ENCODE measurements around the gene CPAMD8. TPM values are rescaled to one million over a fixed set of nuclear protein-coding genes. Genes with fewer than 3 reads are reported as not detected.
"Not testable (repeated sequence)": the region's sequence is repeated elsewhere in the genome, so short reads cannot be mapped to it uniquely, and the experiment has no call there.

CPAMD8 gene
- total RNA-seq, 1 donor from 2014 or later = 51.8 TPM

DNA sequence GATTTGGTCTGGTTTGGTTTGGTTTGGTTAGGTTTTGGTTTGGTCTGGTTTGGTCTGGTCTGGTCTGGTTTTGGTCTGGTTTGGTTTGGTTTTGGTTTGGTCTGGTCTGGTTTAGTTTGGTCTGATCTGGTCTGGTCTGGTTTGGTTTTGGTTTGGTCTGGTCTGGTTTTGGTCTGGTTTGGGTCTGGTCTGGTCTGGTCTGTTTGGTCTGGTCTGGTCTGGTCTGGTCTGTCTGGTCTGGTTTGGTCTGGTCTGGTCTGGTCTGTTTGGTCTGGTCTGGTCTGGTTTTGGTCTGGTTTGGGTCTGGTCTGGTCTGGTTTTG lies 151.7 kb downstream of the CPAMD8 start:
- not testable (repeated sequence) for DNase-seq (ENCODE audit: low spot score)

DNA sequence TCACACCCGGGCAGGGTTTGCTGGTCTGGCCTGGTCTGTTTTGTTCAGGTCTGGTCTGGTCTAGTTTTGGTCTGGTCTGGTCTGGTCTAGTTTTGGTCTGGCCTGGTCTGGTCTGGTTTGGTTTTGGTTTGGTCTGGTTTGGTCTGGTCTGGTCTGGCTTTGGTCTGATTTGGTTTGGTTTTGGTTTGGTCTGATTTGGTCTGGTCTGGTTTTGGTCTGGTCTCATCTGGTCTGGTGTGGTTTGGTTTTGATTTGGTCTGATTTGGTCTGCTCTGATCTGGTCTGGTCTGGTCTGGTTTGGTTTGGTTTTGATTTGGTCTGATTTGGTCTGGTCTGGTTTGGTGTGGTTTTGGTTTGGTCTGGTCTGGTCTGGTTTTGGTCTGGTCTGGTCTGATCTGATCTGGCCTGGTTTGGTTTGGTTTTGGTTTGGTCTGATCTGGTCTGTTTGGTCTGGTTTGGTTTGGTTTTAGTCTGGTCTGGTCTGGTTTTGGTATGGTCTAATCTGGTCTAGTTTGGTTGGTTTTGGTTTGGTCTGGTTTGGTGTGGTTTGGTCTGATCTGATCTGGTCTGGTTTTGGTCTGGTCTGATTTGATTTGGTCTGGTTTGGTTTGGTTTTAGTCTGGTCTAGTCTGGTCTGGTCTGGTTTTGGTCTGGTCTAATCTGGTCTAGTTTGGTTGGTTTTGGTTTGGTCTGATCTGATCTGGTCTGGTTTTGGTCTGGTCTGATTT lies 152.2 kb downstream of the CPAMD8 start:
- DNase-seq (ENCODE audit: low spot score) = no peak

DNA sequence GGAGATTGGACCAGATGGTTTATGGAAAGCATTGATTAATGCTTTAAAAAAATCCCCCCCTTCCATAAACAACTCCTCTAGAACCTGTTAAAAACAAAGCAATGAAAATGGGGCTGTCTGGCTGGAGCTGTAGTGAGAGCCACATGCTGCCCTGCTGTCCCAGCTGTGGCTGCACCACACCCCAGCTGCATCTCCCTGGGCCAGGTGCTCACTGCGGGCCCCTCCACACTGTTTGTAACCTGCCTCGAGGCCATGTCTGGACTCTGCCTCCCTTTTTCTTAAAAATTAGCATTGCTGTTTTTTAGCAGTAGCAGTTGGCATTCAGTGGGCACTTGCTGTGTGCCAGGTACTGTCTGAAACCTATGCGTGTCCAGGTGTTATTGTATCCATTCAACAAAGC lies 153.0 kb downstream of the CPAMD8 start:
- DNase-seq (ENCODE audit: low spot score) = no peak

DNA sequence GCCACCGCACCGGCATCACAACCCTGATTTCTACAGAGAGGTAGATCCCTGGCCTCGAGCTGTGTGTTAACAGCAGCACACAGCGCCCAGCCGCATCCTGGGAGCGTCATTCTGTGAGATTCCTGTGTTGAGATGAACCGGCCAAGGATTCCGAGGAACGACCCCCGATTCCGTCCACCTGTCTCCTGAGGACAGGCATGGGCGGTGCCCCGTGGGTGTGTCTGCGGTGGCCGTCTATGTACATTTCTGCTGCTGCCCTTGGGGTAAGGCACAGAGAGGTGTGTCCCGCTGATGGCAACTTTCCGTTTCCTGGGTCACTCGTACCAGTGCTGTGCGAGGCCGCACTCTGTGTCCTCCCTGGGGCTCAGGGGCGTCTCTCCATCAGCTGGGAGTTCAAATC lies 153.9 kb downstream of the CPAMD8 start:
- DNase-seq (ENCODE audit: low spot score) = no peak

DNA sequence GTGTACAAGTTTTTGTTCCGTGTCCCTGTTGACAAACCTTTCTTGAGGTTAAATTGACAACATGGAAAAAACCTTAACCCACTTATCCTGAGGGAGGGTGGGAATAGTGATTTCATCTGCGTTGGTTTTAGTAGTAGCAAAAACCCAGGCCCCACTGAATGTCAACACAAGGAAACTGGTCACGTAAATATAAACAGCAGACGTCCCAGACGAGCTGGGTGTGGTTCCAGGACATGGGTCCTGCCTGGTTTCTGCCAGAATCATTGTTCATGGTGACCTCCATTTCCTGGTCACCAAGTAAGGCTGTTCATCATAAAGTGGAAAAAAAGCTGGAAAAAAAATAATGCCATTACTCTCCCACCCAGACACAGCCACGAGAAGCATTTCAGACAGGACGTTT lies 154.7 kb downstream of the CPAMD8 start:
- no peak for DNase-seq (ENCODE audit: low spot score)

DNA sequence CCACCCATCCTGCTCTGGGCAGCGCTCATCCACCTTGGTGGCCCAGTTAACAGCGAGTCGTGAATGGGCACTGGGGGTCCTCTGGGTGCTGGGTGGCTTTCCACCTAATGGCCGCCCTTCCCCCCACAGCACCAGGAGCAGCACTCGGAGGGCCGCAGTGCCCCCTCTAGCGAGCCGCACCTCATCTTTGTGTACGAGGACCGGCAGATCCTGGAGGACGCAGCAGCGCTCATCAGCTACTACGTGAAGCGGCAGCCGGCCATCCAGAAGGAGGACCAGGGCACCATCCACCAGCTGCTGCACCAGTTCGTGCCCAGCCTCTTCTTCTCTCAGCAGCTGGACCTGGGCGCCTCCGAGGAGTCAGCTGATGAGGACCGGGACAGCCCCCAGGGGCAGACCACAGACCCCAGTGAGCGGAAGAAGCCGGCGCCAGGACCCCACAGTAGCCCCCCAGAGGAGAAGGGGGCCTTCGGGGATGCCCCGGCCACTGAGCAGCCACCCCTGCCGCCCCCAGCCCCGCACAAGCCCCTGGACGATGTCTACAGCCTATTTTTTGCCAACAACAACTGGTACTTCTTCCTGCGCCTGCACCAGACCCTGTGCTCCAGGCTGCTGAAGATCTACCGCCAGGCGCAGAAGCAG lies 157.2 kb downstream of the CPAMD8 start:
- DNase-seq (ENCODE audit: low spot score) = no peak

DNA sequence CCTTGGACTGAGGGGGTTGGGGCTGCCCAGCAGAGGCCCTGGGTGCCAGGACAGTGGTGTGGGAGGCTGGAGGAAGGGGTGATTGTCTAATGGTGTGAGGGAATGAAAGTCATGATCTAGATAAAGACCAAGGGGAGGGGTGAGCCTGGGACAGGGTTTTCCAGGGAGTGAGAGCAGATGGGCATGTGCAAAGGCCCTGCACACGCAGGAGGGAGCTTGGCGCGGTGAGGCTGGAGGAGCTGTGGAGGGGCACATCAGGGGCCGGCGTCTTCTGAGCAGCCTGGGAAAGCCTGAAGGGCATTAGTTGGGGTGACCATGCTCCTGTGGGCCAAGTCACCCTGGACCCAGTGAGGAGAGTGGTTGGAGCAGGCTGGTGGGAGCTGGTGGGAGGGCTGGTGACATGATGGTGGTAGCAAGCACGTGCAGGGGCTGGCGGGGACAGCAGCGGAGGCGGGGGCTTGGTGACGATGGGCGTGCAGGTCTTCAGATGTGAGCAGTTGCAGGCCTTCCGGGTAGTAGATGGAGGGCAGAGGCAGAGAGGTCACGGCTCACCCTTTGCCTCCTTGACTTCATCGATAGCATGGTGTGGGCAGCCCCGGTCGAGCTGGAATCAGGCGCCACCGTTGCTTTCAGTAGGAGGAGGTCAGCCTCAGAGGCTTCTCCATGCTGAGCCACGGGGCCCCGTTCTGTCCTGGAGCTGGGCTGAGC lies 158.0 kb downstream of the CPAMD8 start:
- DNase-seq (ENCODE audit: low spot score) = no peak

DNA sequence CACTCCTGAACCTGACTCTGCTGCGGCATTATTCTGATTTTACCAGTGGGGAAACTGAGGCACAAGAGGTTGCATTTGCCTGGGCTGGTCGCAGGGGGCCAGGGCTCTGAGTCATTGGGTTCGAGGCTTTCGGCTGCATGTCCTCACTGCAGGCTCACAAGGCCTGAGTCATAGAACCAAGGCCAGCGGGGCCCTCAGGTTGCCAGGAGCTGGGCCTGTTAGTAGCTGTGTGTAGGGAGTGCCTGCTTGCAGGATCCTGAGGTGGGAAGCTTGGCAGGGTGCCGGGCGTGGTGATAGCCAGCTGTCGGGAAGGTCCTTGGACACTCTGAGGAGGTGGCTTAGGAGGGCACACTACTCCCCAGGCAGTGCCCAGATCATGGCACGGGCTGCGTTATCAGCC lies 159.4 kb downstream of the CPAMD8 start:
- DNase-seq (ENCODE audit: low spot score) = no peak

DNA sequence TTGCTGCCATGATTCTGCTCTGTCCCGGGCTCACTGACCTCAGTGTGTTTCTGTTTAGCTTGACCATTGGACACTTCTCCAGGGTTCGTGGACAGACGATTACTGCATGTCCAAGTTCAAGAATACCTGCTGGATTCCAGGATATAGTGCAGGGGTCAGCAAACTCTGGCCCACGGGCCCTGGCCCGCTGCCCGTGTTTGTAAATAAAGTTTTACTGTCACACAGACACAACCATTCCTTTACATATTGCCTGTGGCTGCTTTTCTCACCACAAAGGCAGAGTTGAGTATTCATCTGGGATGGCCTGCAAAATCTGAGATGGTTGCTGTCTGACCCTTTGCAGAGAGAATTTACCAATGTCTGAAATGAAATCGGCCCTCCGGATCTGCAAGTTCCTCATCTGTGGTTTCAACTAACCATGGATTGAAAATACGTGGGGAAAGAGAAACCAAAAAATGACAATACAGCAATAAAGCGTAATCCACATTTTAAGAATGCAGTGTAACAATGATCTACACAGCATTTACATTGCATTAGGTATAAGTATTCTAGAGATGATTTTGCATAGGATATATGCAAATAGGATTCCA lies 163.7 kb downstream of the CPAMD8 start:
- DNase-seq (ENCODE audit: low spot score) = no peak

DNA sequence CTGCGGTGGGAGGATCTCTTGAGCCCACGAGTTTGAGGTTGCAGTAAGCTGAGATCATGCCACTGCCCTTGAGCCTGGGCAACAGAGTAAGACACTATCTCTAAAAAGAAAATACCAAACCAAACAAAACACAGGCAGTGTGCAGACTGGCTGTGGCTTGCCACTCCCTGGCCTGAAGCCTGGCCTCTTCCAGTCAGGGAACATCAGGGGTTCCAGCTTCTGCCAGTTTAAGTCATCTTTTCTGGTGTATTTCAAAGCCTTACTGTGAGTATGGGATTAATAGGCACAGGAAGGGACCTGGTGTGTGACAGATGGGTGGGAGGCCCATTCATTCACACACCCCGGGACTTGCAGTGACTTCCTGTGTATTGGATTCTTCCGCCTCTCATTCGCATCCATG lies 164.8 kb downstream of the CPAMD8 start:
- no peak for DNase-seq (ENCODE audit: low spot score)

DNA sequence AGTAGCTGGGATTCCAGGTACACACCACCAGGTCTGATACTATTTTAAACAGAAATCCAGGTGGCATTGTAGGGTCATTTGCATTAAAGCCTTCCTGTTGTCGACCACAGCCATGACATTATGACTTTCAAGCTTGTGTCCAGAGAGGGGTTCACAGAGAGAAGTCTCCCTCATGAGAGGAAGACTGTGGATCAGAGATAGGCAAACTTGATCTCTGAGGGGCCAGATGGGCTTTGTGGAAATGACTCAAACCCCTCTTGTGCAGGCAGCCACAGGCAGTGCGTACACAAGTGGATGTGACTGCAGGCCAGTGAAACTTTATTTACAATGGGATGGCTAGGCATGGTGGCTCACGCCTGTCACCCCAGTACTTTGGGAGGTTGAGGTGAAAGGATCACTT lies 165.6 kb downstream of the CPAMD8 start:
- no peak for DNase-seq (ENCODE audit: low spot score)

DNA sequence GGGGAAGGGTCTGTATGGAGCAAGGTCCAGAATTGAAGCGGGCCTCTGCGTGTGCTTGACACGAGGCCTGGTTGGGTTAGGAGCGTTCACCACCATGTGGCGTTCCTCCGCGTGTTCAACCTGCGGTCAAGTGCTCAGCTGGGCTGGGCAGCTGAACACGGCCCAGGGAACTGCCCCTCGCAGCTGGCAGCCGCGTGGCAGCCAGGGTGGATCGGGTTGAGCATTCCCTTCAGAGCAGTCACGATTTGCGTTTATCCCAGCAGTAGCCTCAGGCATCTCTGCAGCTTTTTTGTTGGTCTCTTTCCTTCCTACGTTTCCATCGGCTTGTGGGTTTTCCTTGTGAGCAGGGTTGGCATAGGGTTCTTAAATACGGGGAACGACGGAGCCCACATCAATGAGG lies 166.5 kb downstream of the CPAMD8 start:
- DNase-seq (ENCODE audit: low spot score) = no peak

DNA sequence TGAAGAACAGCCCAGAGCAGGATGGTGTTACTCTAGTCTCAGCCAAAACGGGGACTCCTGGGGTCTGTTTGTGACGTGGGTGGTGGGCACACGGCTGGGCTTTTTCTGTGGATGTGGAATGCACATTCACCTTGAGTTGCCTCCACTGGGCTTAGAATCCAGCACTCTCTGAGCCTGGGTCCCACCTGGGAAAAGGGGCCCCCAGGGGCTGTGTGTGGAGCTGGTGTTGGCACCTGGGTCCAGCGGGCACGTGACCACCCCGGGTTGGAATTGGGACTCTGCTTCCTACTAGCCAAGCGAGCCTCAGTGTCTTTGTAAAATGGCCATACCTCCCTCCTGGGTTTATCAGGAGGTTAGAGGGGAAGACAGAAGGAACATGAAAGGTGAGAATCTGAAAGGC lies 167.0 kb downstream of the CPAMD8 start:
- no peak for DNase-seq (ENCODE audit: low spot score)

DNA sequence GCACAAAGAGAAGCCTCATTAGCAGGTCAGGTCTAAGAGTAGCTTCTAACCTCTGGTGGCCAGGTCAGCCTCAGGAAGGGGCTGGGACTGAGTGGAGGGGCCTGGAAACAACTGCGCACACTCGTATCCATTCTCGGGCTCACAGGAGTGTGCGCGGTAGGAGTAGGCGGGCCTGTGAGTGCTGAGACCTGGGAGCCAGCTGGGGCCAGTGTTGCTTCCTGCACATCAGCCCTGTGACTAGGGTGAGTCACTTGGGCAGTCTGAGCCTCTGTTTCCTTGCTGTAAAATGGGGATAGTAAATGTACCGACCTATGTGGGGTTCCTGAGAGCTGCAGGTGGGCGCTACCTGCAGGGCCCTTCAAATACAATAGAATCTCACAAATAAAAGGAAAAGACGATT lies 170.5 kb downstream of the CPAMD8 start:
- DNase-seq (ENCODE audit: low spot score) = no peak

DNA sequence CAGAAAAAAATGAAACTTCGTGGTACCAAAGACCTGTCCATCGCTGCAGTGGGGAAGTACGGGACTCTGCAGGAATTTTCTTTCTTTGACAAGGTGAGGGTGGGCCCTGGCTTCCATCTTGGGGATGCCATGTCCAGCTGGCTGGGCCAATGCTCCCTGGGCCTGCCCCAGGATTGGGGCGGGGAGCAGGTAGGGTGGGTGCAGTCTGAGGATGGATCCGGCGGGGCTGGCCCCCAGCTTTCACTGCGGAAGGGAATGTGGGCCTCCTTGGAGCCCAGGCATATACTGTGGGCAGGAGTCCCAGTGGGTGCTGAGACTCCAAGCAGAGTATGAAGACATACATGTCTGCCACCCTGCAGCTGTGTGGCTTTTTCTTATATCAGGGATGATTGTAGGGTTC lies 173.5 kb downstream of the CPAMD8 start:
- no peak for DNase-seq (ENCODE audit: low spot score)

DNA sequence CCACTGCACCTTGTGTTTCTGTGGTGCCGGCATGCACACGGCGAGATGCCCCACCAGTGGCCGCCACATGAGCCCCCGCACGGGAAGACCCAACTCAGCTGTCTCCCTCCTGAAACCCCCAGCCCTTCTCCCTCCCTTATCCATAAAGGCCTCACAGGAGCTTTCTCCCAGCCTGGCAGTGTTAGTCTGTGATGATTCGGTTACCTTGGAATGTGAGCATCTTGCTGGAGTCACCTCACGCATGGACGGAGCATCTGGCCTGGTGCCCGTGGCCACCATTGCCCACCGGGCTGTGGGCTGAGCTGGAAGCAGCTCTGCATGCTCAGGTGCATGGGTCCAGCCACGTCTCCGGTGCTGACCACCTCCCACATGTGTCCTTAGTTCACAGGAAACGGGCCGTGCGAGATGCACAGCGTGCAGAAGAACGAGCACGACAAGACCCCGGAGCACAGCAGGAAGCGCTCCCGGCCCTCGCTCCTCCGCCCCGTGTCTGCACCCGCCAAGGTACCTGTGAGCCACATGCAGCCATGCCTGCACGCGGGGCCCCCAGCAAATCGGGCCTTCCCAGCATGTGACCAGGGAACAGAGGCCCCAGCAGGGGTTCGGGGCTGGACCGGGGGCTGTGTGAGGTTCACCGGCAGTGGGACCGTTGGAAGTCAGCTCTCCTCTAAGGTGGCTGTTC lies 175.4 kb downstream of the CPAMD8 start:
- no peak for DNase-seq (ENCODE audit: low spot score)

DNA sequence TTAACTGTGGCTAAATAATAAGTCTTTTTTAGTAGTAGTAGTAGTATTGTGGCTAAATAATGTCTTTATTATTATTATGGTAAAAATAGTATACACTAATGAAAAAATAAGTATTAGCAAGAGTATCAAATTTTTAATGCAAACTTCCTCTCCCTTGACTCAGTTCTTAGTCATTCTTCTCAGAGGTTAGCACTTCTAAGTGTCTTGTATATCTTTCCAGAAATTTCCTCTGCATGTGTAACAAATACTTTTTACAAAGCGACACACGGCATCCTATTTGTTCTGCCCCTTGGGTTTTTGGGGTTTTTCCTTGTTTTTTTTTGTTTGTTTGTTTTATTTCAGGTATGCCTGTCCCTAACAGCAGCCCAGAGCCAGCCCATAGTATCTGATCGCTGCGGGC lies 176.5 kb downstream of the CPAMD8 start:
- DNase-seq (ENCODE audit: low spot score) = no peak

DNA sequence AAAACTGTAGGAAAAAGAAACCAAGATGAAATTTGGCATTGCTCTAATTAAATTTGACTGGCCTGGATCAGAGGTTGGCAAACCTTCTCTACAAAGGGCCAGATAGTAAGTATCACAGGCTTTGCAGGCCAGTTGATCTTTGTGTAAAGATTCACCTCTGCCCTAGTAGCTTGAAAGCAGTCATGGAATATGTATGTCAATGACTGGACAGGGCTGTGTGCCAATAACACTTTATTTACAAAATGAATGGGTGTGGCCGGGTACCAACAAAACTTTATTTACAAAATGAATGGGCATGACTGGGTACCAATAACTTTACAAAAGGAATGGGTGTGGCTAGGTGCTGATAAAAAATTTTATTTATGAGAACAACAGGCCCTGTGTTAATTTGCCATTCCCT lies 177.4 kb downstream of the CPAMD8 start:
- DNase-seq (ENCODE audit: low spot score) = no peak

DNA sequence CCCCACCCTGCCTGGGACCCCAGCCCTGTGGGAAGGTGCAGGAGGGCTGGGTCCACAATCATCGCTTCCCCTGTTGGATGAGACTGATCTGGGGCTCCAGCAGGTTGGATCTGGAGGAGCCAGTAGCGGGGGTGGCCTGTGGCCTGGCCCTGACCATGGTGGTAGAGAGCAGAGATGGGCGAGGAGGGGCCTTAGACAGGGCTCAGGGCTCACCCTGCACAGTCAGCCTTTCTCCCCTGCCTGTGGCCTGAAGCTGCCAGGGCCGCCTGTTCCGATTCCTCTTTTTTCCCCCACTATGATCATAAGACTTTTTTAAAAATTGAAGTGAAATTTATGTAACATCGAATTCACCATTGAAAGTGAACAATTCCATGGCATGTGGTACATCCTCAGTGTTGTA lies 179.2 kb downstream of the CPAMD8 start:
- DNase-seq (ENCODE audit: low spot score) = no peak

DNA sequence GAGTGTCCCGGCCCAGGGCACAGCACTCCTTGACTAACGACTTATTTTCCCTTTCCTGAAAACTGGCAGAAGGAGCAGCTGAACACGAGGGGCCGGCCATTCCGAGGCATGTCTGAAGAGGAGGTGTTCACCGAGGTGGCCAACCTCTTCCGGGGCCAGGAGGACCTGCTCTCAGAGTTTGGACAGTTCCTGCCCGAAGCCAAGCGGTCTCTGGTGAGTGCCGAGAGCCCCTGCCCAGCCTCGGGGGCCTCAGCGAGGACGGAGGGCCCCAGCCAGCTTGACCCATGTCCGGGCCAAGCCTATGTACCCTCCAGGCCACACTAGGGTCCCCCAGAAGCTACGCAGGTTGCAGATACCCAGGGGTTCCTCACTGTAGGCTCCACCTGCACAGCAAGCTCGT lies 179.7 kb downstream of the CPAMD8 start:
- DNase-seq (ENCODE audit: low spot score) = no peak

All from ureter (tissue), 1 donor.